Fibroblast of skin of left biceps (primary cell): ENCODE data around the gene WLS.
"Not testable (repeated sequence)": the region's sequence is repeated elsewhere in the genome, so short reads cannot be mapped to it uniquely, and the experiment has no call there.

Experiments
- DNase-seq, 2 experiments: peaks; one replicate each; pipeline ENCODE4 v3.0.0-alpha.2; 2013; ENCODE audit warnings: low read depth in 2 of 2

Gene WLS

GRCh38 chr1:68199603-68200002 is 32.7 kb downstream of the WLS start:
- no peak for DNase-seq

DNA sequence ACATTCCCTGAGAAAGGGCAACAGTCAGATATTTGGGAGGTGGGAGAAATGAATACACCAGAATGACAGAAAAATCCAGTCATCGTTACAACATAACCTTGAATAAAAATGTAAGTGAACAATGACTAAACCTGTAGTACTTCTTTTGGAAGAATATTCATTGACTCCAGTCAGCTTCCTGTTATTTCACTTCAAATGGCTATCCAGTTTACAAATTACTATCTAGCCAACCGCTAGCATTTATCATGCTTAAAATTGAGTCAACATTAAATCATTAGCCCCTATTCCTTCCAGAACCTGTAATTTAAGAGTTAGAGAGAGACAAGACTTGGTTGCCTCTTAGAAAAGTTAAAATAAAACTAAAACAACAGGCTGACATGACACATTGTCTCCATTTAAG is 33.6 kb downstream of the WLS start:
- no peak for DNase-seq

GRCh38 chr1:68197891-68198290 is 34.4 kb downstream of the WLS start:
- no peak for DNase-seq

- DNase-seq, result no peak
Measured at GRCh38 chr1:68197461-68197860, 34.9 kb downstream of the WLS start.

DNA sequence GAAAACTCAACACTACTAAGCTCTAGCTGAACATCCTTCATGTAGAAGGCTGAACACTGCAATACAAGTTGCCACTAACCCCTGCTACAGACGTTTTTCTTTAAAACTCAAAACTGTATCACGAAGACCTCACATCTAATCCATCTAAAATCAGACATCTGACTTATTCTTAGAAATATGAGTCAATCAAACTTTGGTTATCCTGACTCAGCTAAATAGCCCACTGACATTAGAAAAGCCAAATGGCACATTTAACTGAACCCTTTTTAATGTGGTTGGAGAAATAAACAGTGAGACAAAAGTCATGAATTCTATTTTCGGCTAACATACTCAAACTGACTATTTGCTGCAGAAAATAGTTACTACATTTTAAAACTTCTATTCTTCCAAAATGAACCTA is 35.6 kb downstream of the WLS start:
- no peak for DNase-seq

DNA sequence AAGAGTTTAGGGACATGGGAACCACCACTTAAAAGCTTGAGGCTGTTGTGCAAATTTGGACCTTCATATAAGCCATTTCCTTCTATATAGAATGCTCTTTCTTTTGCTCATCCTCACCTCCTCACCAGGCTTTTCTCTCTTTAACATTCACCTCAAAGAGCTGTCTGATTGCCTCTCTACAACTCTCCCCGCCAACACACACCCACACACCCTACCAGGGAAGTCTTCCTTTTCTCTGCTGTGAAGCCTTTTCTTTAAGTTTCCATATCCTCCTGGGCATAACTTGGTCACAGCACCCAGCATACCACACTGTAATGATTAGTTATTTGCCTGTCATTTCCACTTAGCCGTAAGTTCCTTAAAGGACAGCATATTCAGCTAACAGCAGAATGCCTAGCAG is 40.6 kb downstream of the WLS start:
- DNase-seq, result no peak

- no peak for DNase-seq
Measured at GRCh38 chr1:68188644-68189340, 43.5 kb downstream of the WLS start.

DNA sequence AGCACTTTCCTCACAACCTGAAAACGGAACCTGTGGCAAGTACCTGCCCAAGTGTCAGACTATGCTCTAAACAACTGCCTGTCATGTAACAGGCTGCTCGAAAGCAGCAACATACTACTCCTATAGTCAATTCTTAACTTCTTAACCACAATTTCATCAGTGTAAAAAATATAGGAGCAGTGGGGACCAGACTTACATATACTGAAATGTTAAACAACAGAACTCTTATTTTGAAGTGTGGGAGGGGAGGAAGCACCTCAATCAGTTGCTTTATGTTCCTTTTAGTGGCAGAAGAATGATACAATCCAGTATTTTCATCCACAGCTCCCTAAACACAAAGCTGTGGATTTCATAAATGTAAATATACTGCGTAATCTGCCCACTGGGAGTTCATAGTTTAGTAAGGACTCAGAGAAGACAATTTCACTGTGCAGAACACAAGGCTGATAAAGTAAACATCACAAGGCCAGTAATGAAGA is 44.2 kb downstream of the WLS start:
- DNase-seq, result no peak

DNA sequence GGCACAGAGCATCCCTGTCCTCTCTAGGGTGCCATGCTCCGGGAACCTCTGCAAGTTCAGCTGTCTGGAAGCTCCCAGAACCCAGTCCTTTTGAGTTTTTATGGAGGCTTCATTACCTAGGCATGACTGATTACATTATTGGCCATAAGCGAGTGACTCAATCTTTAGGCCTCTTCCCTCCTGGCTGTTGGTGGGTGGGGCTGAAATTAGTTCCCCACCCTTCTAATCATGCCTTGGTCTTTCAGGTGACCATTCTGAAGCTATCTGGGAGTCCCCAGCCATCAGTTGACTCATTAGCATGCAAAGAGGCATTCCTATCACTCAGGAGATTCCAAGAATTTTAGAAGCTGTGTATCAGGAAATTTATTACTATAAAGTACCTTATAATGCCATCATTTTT is 46.6 kb downstream of the WLS start:
- no peak for DNase-seq

DNA sequence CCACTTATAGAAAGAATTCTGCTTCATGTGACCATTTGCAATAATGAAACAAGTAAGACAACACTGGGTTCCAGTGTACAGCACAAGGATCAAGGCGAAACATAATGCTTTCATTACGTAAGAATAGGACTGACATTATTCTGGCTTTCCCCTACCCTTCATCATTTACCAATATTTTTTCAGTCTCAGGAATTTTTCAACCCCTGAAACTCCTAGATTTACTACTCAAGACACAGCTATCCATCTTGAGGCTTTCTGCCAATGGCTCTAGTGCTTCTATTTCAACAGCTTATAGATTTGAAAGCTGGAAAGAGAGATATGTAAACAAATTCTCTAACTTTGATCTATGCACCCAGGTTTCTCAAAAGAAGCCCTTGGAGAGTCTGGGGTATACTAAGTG is 48.4 kb downstream of the WLS start:
- DNase-seq, result no peak

DNA sequence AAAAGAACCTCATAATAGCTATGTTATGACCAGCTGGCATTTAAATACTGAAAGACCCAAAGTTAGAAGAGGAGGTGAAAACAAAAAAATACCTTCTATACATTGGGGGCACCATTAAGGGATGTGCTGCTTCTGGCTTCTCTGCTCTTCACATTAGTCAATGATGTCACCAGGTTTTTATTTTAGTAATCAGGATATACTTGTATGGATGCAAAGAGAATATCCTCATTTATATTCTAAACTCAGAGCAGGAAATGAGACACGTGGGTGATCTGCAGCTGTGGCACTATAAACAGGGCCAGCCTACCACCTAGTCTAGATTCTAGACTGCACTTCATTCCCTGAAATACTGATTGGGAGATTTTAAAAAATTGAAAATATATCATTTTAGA is 51.2 kb downstream of the WLS start:
- DNase-seq, result no peak

DNA sequence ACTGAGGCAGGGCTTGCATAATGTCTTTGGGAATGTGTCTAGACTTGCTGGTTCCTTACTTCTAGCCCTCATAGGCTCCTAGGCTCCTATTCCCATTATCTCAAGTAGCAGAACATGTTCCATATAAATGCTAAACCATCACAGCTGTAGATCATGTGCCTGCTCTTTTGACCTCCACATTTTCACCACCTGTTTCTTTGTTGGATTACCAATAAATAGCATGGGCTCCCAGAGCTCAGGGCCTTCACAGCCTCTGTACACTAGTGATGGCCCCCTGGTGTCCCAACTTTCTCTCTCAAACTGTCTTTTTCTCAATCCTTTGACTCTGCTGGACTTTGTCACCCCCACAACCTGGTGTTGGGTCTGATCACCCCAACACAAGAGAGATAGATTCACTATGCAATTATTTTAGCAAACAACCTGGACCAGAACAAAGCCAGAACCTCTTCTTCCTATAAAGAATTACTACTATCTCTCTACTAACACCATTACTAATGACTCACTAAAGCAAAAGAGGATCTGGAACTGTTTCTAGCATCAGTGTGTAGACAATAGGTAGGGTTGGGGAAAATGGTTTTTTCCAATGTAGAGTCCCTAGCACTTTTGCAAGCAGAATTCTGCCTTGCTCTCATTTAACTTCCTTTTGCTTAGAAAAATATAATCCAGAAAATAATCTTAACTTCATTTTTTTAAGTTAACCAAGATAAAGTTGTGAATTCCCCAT is 51.7 kb downstream of the WLS start:
- no peak for DNase-seq

GRCh38 chr1:68178821-68179490 is 53.4 kb downstream of the WLS start:
- DNase-seq, result no peak

- no peak for DNase-seq
Measured at GRCh38 chr1:68175621-68176398, 56.5 kb downstream of the WLS start.

DNA sequence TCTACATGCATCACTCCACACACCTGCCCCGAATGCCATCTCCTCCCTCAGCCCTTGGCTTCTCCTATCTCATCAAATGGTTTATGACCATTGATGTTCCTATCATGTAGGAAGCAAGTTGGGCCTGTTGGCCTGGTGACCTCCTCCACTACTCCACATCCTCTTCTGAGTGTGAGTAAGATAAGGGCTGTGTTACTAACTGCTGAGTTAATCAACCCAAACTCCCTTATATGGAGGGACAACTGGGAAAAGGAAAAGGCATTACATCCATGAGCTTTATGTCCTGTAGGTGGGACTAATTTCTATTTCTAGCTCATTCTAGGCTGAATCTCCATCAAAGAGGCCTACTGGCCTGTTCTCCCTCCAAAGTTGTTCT is 57.6 kb downstream of the WLS start:
- no peak for DNase-seq

DNA sequence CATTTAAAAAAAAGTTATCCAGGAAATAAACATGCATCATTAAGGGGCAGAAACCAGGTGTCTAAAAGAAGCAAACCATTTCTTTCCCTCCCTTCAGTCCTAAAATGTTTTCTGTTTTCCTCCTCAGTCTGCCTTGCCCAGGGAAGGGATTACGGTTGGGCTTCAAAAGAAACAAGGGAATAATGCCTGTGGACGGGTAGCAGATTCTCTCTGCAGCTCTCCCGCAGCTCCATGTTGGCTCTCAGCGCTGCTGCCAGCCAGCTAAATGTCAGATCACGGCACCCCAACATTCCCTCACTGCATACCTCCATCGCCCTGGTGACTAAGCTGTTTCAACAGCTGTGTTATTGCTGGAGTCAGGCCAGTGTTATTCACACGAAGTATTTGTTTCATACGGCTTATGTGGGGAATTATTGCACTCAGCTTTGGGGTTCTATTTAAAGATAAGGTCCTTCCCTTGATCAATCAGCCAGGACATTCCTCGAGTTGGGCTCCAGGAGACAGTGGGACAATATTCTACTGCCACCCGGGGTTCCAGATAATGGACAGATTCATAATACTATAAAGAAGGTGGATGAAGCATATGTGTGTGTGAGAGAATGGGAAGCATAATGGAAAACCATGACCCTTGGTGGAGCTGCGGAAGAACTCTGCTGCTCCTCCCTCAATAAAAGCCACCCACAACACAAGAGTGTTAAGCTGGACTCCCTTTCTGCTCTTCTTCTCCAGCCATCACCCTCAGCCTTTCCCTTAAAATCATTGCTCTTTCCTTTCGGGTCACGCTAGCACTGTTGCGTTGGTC is 58.2 kb downstream of the WLS start:
- DNase-seq, result peak; percentile 77 to 81

- no peak for DNase-seq
Measured at GRCh38 chr1:68173283-68173935, 58.9 kb downstream of the WLS start.

DNA sequence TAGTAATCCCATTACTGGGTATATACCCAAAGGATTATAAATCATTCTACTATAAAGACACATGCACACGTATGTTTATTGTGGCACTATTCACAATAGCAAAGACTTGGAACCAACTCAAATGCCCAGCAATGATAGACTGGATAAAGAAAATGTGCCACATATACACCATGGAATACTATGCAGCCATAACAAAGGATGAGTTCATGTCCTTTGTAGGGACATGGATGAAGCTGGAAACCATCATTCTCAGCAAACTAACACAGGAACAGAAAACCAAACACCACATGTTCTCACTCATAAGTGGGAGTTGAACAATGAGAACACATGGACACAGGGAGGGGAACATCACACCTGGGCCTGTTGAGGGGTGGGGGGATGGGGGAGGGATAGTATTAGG is 60.5 kb downstream of the WLS start:
- DNase-seq, result not testable (repeated sequence)

GRCh38 chr1:68168545-68169171 is 63.7 kb downstream of the WLS start:
- no peak for DNase-seq

DNA sequence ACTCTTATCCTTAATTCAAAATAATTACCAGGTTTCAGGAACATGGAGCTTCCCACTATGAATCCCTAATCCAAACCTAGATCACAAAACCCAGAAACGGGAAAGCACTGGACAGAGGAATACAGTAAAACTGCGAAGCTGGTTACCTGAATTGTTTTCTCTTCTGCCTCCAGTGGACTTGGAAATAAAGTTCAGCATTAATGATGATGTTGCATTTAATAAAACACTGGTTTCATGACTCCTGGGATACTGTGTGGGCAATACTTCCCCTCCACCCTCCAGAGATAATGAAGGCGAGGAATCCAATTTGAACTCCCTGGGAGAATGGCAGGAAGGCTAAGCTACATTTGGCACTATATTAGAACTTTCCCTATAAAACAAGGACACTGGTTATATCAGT is 65.1 kb downstream of the WLS start:
- no peak for DNase-seq
